GM12874 (cell line): ENCODE data around the gene ATL2.

Experiments used
- CTCF ChIP-seq: IDR thresholded peaks from 2 replicates; pipeline ENCODE4 v1.5.1; 2011; ENCODE audit warnings: low read depth, mild to moderate bottlenecking, control low read depth, low read length, moderate library complexity; ENCODE audit not compliant: insufficient read depth

ATL2 gene

GRCh38 chr2:38416296-38417036 is 39.4 kb upstream of the ATL2 start:
- TF ChIP-seq CTCF = no peak

- TF ChIP-seq CTCF = no peak
Measured at GRCh38 chr2:38415728-38416291, 38.7 kb upstream of the ATL2 start.

GRCh38 chr2:38415023-38415422 is 38.0 kb upstream of the ATL2 start:
- TF ChIP-seq CTCF = no peak

- TF ChIP-seq CTCF = no peak
Measured at GRCh38 chr2:38409156-38410102, 32.4 kb upstream of the ATL2 start.

- no peak for TF ChIP-seq CTCF
Measured at GRCh38 chr2:38407111-38407682, 30.1 kb upstream of the ATL2 start.

- no peak for TF ChIP-seq CTCF
Measured at GRCh38 chr2:38406597-38407110, 29.6 kb upstream of the ATL2 start.
